Ascending aorta (tissue), 2 donors: Measurements from ENCODE around the gene SRGN. TPM values are rescaled to one million over a fixed set of nuclear protein-coding genes. Genes with fewer than 3 reads are reported as not detected.
"Not testable (repeated sequence)": the region's sequence is repeated elsewhere in the genome, so short reads cannot be mapped to it uniquely, and the experiment has no call there.

Source experiments
- DNase-seq, 2 donors: peaks; one replicate each; pipeline ENCODE4 v3.0.0-alpha.2; 2019; ENCODE audit warnings: low spot score in 2 of 2
- H3K27ac ChIP-seq, 2 donors: fragments of 200-600 bp; sonication (generic); one replicate each; pipeline ENCODE4 v1.5.1; 2016 to 2017; ENCODE audit warnings: mild to moderate bottlenecking in 1 of 2
- H3K27me3 ChIP-seq: fragments of 200-600 bp; sonication (generic); one replicate; pipeline ENCODE4 v1.5.1; 2017
- H3K36me3 ChIP-seq, 2 donors: fragments of 200-600 bp; sonication (generic); one replicate each; pipeline ENCODE4 v1.5.1; 2016
- H3K4me1 ChIP-seq, 2 donors: fragments of 200-600 bp; sonication (generic); one replicate each; pipeline ENCODE4 v1.5.1; 2016 to 2017; ENCODE audit warnings: mild to moderate bottlenecking in 1 of 2
- H3K4me3 ChIP-seq, 2 donors: fragments of 200-600 bp; sonication (generic); one replicate each; pipeline ENCODE4 v1.5.1; 2016 to 2017; ENCODE audit warnings: mild to moderate bottlenecking in 1 of 2
- H3K9me3 ChIP-seq, 2 donors: fragments of 200-600 bp; sonication (generic); one replicate each; pipeline ENCODE4 v1.5.1; 2016
- intact Hi-C: fragments of 100-400 bp; cut with DNase I; formaldehyde crosslinking; loops from one replicate; pipeline ENCODE4 v1.15.1; 2023
- total RNA-seq: library from RNA; depleted of rRNA; stranded (reverse); fragments of >200 nt; gene quantifications from one replicate; pipeline ENCODE4 v1.1.0, GENCODE V29; 2016
- TF ChIP-seq, protein P1 (sequence below), 3 experiments: fragments of 200-600 bp in 2 of 3; fragments of 450-650 bp in 1 of 3; sonication (generic) in 2 of 3; IDR thresholded peaks; one replicate each; pipeline ENCODE4 v1.5.1; 2016 to 2019; ENCODE audit warnings: antibody characterized with exemption in 3 of 3, mild to moderate bottlenecking in 1 of 3, moderate library complexity in 1 of 3

SRGN gene
- total RNA-seq, 1 donor from 2014 or later = 155 TPM

DNA sequence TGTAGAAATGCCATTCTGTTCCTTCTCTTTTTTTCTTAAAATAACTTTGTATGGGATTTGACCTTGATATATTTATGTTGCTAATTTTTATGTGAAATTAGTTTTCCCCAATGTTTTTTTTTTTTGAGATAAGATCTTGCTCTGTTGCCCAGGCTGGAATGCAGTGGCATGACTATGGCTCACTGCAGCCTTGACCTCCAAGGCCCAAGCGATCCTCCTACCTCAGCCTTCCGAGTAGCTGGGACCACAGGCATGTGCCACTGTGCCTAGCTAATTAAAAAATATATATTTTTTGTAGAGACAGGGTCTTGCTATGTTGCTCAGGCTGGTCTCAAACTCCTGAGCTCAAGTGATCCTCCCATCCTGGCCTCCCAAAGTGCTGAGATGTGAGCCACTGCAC is 52.1 kb downstream of the SRGN start:
- Histone ChIP-seq H3K4me1 (no peaks in the 10 kb centered on the region), H3K36me3 (peaks cover 11 to 26% of the 10 kb centered on the region in 2 donors), H3K27ac (no peak overlapping the region), H3K4me3 (no peak overlapping the region), H3K27me3 (no peaks in the 10 kb centered on the region), H3K9me3 (no peaks in the 10 kb centered on the region)
- TF ChIP-seq, protein P1, sequence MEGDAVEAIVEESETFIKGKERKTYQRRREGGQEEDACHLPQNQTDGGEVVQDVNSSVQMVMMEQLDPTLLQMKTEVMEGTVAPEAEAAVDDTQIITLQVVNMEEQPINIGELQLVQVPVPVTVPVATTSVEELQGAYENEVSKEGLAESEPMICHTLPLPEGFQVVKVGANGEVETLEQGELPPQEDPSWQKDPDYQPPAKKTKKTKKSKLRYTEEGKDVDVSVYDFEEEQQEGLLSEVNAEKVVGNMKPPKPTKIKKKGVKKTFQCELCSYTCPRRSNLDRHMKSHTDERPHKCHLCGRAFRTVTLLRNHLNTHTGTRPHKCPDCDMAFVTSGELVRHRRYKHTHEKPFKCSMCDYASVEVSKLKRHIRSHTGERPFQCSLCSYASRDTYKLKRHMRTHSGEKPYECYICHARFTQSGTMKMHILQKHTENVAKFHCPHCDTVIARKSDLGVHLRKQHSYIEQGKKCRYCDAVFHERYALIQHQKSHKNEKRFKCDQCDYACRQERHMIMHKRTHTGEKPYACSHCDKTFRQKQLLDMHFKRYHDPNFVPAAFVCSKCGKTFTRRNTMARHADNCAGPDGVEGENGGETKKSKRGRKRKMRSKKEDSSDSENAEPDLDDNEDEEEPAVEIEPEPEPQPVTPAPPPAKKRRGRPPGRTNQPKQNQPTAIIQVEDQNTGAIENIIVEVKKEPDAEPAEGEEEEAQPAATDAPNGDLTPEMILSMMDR (IDR thresholded peaks at IDR 0.05) = no peak
- intact Hi-C loops = no loop called here
- DNase-seq = no peak

DNA sequence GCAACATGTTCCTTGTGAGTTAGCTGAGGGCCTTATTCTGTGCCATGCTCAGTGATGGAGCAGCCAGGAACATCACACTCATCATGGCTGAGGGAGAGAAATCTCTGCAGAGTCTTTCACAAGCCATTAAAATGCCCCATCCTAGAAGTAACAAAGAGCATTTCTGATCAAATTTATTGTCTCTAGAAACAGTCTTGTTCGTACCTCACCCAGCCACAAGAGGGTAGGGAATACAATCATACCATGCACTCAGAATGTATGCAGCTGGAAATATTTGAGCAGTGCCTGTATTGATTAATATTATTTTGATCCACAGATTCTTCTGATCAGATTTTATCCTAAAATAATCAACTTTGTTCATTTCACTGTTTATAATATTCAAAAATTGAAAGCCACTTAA is 53.4 kb downstream of the SRGN start:
- intact Hi-C loops = no loop called here
- TF ChIP-seq, protein P1 (IDR thresholded peaks at IDR 0.05) = no peak
- no peak overlapping the region for H3K27ac ChIP-seq

DNA sequence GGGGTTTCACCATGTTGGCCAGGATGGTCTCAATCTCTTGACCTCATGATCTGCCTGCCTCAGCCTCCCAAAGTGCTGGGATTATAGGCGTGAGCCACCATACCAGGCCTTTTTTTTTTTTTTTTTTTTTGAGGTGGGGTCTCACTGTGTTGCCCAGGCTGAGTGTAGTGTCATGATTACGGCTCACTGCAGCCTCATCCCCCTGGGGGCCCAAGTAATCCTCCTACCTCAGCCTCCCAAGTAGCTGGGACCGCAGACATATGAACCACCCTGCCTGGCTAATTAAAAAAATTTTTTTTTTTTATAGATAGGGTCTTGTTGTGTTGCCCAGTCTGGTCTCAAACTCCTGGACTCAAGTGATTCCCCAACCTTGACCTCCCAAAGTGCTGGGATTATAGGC is 54.2 kb downstream of the SRGN start:
- H3K4me3 ChIP-seq, intact Hi-C loops, H3K27ac ChIP-seq, H3K9me3 ChIP-seq, DNase-seq, H3K27me3 ChIP-seq, H3K4me1 ChIP-seq, H3K36me3 ChIP-seq: not testable (repeated sequence)

More for the DNA sequence above, 53.4 kb downstream of the SRGN start:
- no peaks in the 10 kb centered on the region for H3K27me3 ChIP-seq
- no peak overlapping the region for H3K4me3 ChIP-seq
- H3K4me1 ChIP-seq = no peaks in the 10 kb centered on the region
- DNase-seq = no peak
- H3K9me3 ChIP-seq = no peaks in the 10 kb centered on the region
- H3K36me3 ChIP-seq = peaks cover 8 to 13% of the 10 kb centered on the region in 2 donors

DNA sequence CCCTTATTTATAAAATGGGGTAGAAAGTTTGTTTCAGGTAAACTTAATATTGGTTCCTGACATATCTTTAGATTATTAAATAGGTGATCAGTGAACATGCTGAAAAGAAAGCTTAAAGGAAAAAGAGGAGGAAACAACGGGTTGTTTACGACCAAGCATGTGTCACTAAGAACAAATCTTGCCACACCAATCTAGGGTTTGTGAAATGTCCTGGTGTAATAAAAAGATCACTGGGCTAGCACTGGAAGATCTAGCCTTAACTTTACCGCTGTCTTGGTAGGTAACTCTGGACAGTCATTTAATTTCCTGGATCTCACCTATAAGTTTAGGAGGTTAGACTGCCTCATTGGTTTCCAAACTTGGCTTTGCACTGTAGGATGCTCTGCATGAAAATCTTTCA is 55.1 kb downstream of the SRGN start:
- H3K9me3 ChIP-seq = no peaks in the 10 kb centered on the region
- H3K27ac ChIP-seq = no peak overlapping the region
- no peaks in the 10 kb centered on the region for H3K27me3 ChIP-seq
- H3K36me3 ChIP-seq = no peaks in the 10 kb centered on the region
- H3K4me3 ChIP-seq = no peak overlapping the region
- intact Hi-C loops = no loop called here
- no peak for DNase-seq
- TF ChIP-seq, protein P1 (IDR thresholded peaks at IDR 0.05) = no peak
- no peaks in the 10 kb centered on the region for H3K4me1 ChIP-seq

DNA sequence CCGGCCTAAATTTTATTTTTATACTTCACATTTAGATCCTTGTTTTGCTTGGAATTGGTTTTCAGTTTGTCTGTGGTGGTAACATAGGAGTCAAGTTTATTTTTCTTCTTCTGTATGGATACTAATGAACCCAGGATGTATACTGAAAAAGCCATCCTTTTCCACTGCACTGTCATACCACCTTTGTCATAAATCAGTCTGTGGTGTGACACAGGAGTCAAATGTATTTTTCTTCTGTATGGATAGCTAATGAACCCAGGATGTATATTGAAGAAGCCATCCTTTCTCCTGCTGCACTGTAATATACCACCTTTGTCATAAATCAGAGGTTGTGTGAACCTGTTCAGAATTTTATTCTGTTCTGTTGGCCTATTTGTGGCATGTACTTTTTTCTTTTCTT is 57.4 kb downstream of the SRGN start:
- Histone ChIP-seq H3K4me1 (no peaks in the 10 kb centered on the region), H3K9me3 (no peaks in the 10 kb centered on the region), H3K27me3 (no peaks in the 10 kb centered on the region), H3K36me3 (no peaks in the 10 kb centered on the region), H3K4me3 (no peak overlapping the region), H3K27ac (no peak overlapping the region)
- no peak for DNase-seq
- intact Hi-C loops = no loop called here
- TF ChIP-seq, protein P1 (IDR thresholded peaks at IDR 0.05) = no peak

DNA sequence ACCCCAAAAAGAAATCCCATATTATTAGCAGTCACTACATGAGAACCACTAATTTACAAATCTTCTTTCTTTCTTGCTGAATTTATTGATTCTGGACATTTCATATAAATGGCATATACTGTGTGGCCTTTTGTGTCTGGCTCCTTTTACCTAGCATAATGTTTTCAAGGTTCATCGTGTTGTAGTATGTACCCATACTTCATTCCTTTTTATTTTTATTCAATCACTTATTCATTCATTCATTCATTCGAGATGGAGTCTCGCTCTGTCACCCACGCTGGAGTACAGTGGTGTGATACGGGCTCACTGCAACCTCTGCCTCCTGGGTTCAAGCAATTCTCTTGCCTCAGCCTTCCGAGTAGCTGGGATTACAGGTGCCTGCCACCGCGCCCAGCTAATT is 58.0 kb downstream of the SRGN start:
- Histone ChIP-seq H3K27ac (no peak overlapping the region), H3K36me3 (no peaks in the 10 kb centered on the region), H3K27me3 (no peaks in the 10 kb centered on the region), H3K9me3 (no peaks in the 10 kb centered on the region), H3K4me3 (no peak overlapping the region), H3K4me1 (no peaks in the 10 kb centered on the region)
- TF ChIP-seq, protein P1 (IDR thresholded peaks at IDR 0.05) = no peak
- intact Hi-C loops = no loop called here
- no peak for DNase-seq
